Endodermal cell (in vitro differentiated cells): ENCODE data around the gene CDK13. TPM values are rescaled to one million over a fixed set of nuclear protein-coding genes. Genes with fewer than 3 reads are reported as not detected.

Experiments
- DNase-seq: peaks from one replicate; pipeline ENCODE4 v3.0.0-alpha.2; 2017
- H3K27ac ChIP-seq: 2 replicates; pipeline ENCODE4 v1.5.1; 2013; ENCODE audit warnings: mild to moderate bottlenecking, low read depth, low read length, moderate library complexity
- H3K27me3 ChIP-seq: 2 replicates; pipeline ENCODE4 v1.6.1; 2013; ENCODE audit warnings: mild to moderate bottlenecking, low read length, moderate library complexity; ENCODE audit not compliant: insufficient read depth, control insufficient read depth, poor library complexity, severe bottlenecking
- H3K36me3 ChIP-seq: 2 replicates; pipeline ENCODE4 v1.7.0; 2013; ENCODE audit warnings: mild to moderate bottlenecking, low read length, moderate library complexity; ENCODE audit not compliant: control insufficient read depth, insufficient read depth
- H3K4me1 ChIP-seq: one replicate; pipeline ENCODE4 v1.7.0; 2013; ENCODE audit warnings: low read length; ENCODE audit not compliant: control insufficient read depth, insufficient read depth
- H3K4me3 ChIP-seq: 2 replicates; pipeline ENCODE4 v1.5.1; 2013; ENCODE audit warnings: mild to moderate bottlenecking, low read length, moderate library complexity
- H3K9ac ChIP-seq: 2 replicates; pipeline ENCODE4 v1.6.1; 2013; ENCODE audit warnings: mild to moderate bottlenecking, low read length, moderate library complexity; ENCODE audit not compliant: poor library complexity, severe bottlenecking; ENCODE audit errors: extremely low read depth
- H3K9me3 ChIP-seq: 2 replicates; pipeline ENCODE4 v1.6.1; 2013; ENCODE audit warnings: mild to moderate bottlenecking, low read length, moderate library complexity; ENCODE audit not compliant: control insufficient read depth
- H3K27ac Mint-ChIP-seq: 2 replicates; pipeline ENCODE4 v1.8.0; 2020; ENCODE audit warnings: mixed read lengths
- H3K27me3 Mint-ChIP-seq: 2 replicates; pipeline ENCODE4 v1.8.0; 2021; ENCODE audit warnings: mild to moderate bottlenecking, mixed read lengths; ENCODE audit not compliant: insufficient read depth
- H3K36me3 Mint-ChIP-seq: 2 replicates; pipeline ENCODE4 v1.8.0; 2020; ENCODE audit warnings: low read depth, mixed read lengths
- H3K4me1 Mint-ChIP-seq: 2 replicates; pipeline ENCODE4 v1.8.0; 2020; ENCODE audit warnings: mixed read lengths
- H3K4me3 Mint-ChIP-seq: 2 replicates; pipeline ENCODE4 v1.8.0; 2020; ENCODE audit warnings: mild to moderate bottlenecking, moderate library complexity, mixed read lengths
- H3K9me3 Mint-ChIP-seq: 2 replicates; pipeline ENCODE4 v1.8.0; 2020; ENCODE audit warnings: mild to moderate bottlenecking, mixed read lengths
- WGBS, 2 experiments: methylation state at CpG; one replicate each; pipeline versions ENCODE4 v1.1.5 to v1.1.7; 2013; ENCODE audit warnings: missing lambda C conversion rate in 2 of 2, mixed read lengths in 1 of 2; ENCODE audit not compliant: insufficient coverage in 1 of 2, insufficient read length in 1 of 2; 5-methylcytosine and 5-hydroxymethylcytosine counted together
- total RNA-seq, 2 donors: library from RNA; stranded (reverse); fragmentation: NEBNext Ultra II Directional in 1 of 2; extraction: Animal tissue kit (Norgen Biotek cat#: 25700) in 1 of 2; gene quantifications; 2 replicates in 1 of 2; 3 replicates in 1 of 2; pipeline ENCODE4 v1.2.1, GENCODE V29; 2021
- TF ChIP-seq, protein P1 (sequence below): fragments of 200-600 bp; sonication (generic); conservative IDR thresholded peaks from 2 replicates; pipeline ENCODE4 v1.5.0; 2021; ENCODE audit warnings: antibody characterized with exemption, mild to moderate bottlenecking

Gene CDK13
- total RNA-seq, 2 donors from 2014 or later = 60.8 to 77.7 TPM

- H3K27ac ChIP-seq = no peak overlapping the region
- H3K27me3 ChIP-seq = no peaks in the 10 kb centered on the region
- Mint-ChIP-seq H3K27ac (no peak overlapping the region), H3K27me3 (no peaks in the 10 kb centered on the region), H3K4me1 (no peaks in the 10 kb centered on the region), H3K4me3 (no peak overlapping the region), H3K36me3 (no peaks in the 10 kb centered on the region), H3K9me3 (no peaks in the 10 kb centered on the region)
- H3K9ac ChIP-seq = no peak overlapping the region
- H3K9me3 ChIP-seq = no peaks in the 10 kb centered on the region
- no peaks in the 10 kb centered on the region for H3K36me3 ChIP-seq
- no peak overlapping the region for H3K4me3 ChIP-seq
- H3K4me1 ChIP-seq = no peaks in the 10 kb centered on the region
- DNase-seq = no peak
- whole genome bisulfite sequencing, 2 experiments = 90 to 100% methylated on average over 2 to 3 of the region's 3 CpGs
- TF ChIP-seq, protein P1, sequence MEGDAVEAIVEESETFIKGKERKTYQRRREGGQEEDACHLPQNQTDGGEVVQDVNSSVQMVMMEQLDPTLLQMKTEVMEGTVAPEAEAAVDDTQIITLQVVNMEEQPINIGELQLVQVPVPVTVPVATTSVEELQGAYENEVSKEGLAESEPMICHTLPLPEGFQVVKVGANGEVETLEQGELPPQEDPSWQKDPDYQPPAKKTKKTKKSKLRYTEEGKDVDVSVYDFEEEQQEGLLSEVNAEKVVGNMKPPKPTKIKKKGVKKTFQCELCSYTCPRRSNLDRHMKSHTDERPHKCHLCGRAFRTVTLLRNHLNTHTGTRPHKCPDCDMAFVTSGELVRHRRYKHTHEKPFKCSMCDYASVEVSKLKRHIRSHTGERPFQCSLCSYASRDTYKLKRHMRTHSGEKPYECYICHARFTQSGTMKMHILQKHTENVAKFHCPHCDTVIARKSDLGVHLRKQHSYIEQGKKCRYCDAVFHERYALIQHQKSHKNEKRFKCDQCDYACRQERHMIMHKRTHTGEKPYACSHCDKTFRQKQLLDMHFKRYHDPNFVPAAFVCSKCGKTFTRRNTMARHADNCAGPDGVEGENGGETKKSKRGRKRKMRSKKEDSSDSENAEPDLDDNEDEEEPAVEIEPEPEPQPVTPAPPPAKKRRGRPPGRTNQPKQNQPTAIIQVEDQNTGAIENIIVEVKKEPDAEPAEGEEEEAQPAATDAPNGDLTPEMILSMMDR = no peak
These were observed 13.3 kb upstream of the CDK13 start for GRCh38 chr7:39936761-39937160.

DNA sequence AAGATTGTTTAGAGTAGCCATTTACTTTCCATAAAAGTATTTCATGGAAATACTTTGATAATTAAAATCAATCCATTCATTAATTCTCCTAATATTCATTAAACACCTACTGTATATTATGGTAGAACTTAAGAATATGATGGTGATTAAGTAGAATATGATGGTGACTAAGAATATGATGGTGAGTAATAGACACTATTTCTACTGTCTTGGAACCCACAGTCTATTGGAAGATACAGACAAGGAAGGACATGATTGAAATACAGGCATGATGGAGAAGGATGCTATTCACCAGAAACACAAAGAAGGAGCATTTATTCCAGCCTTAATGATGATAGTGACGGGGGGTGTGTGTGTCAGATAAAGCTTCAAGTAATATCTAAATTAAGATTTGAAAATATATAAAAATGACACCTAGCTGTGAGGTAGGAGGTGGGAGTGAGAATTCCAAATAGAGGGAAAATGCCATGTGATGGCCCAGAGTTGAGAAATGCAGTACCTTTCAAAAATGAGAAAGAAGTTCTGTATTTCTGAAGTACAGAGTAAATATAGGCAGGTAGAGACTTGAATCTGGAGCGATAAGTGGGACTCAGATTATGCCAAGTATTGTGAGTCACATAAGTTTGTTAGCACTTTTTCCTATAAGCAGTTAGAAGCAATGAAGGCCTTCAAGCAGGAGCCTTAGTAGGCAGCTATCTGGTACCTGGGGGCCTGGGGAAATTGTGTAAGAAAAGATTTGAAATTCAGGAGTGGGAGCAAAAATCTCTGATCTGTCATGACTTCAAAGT is 12.5 kb upstream of the CDK13 start:
- Mint-ChIP-seq H3K27ac (no peak overlapping the region), H3K4me3 (no peak overlapping the region), H3K36me3 (no peaks in the 10 kb centered on the region), H3K27me3 (no peaks in the 10 kb centered on the region), H3K9me3 (peaks cover 5% of the 10 kb centered on the region), H3K4me1 (no peaks in the 10 kb centered on the region)
- Histone ChIP-seq H3K27ac (no peak overlapping the region), H3K36me3 (no peaks in the 10 kb centered on the region), H3K9ac (no peak overlapping the region), H3K9me3 (no peaks in the 10 kb centered on the region), H3K27me3 (no peaks in the 10 kb centered on the region), H3K4me1 (no peaks in the 10 kb centered on the region), H3K4me3 (no peak overlapping the region)
- TF ChIP-seq, protein P1 = no peak
- WGBS, 2 experiments = 86 to 98% methylated on average over 1 of the region's 2 CpGs
- DNase-seq = no peak

DNA sequence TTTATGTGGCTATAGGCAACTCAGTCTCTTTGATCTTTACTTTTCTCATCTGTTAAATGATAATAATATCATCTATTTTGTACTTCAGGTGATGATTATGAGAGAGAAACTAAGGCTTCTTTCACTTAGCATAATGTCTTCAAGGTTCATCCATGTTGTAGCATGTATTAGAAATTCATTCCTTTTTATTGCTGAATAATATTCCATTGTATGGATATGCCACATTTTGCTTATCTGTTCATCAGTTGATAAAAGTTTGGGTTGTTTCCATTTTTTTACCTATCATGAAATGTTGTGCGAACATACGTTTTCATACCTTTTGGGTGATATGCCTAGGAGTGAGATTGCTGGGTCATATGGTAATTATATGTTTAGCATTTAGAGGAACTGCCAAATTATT is 7.2 kb upstream of the CDK13 start:
- no peak overlapping the region for H3K4me3 ChIP-seq
- Mint-ChIP-seq H3K27ac (no peak overlapping the region), H3K36me3 (no peaks in the 10 kb centered on the region), H3K27me3 (no peaks in the 10 kb centered on the region), H3K9me3 (peaks cover 12% of the 10 kb centered on the region), H3K4me1 (no peaks in the 10 kb centered on the region), H3K4me3 (no peak overlapping the region)
- H3K4me1 ChIP-seq = no peaks in the 10 kb centered on the region
- no peak overlapping the region for H3K27ac ChIP-seq
- no peak overlapping the region for H3K9ac ChIP-seq
- WGBS, 2 experiments = 89 to 100% methylated on average over 2 of the region's 2 CpGs
- no peaks in the 10 kb centered on the region for H3K36me3 ChIP-seq
- TF ChIP-seq, protein P1 = no peak
- no peak for DNase-seq
- H3K9me3 ChIP-seq = peaks cover 5% of the 10 kb centered on the region
- no peaks in the 10 kb centered on the region for H3K27me3 ChIP-seq
